Tongue (tissue), 2 donors: ENCODE measurements around the gene SYCP2L. TPM values are rescaled to one million over a fixed set of nuclear protein-coding genes. Genes with fewer than 3 reads are reported as not detected.

ENCODE experiments used
- DNase-seq: peaks from one replicate; pipeline ENCODE4 v3.0.0-alpha.2; 2015
- total RNA-seq: library from RNA; depleted of rRNA; stranded (reverse); fragments of >200 nt; gene quantifications from one replicate; pipeline ENCODE4 v1.2.3, GENCODE V29; 2014

Gene SYCP2L
- total RNA-seq, 1 donor from 2014 or later = 1.5 TPM

GRCh38 chr6:11008821-11009220 is 122.0 kb downstream of the SYCP2L start:
- DNase-seq = peak; percentile 11

- no peak for DNase-seq
Measured at GRCh38 chr6:11009353-11009752, 122.5 kb downstream of the SYCP2L start.

- peak; percentile 19 for DNase-seq
Measured at GRCh38 chr6:11011787-11012234, 125.0 kb downstream of the SYCP2L start.

GRCh38 chr6:11012295-11012754 is 125.5 kb downstream of the SYCP2L start:
- DNase-seq = no peak

- DNase-seq = no peak
Measured at GRCh38 chr6:11012976-11013720, 126.3 kb downstream of the SYCP2L start.

GRCh38 chr6:11013721-11014070 is 126.8 kb downstream of the SYCP2L start:
- DNase-seq = no peak

GRCh38 chr6:11015102-11015501 is 128.2 kb downstream of the SYCP2L start:
- DNase-seq = no peak

GRCh38 chr6:11016452-11016851 is 129.6 kb downstream of the SYCP2L start:
- DNase-seq = no peak

GRCh38 chr6:11017090-11017489 is 130.2 kb downstream of the SYCP2L start:
- DNase-seq = no peak

GRCh38 chr6:11018225-11018624 is 131.4 kb downstream of the SYCP2L start:
- DNase-seq = no peak

- DNase-seq = no peak
Measured at GRCh38 chr6:11021003-11021402, 134.2 kb downstream of the SYCP2L start.

GRCh38 chr6:11021714-11022113 is 134.9 kb downstream of the SYCP2L start:
- no peak for DNase-seq

GRCh38 chr6:11023032-11023431 is 136.2 kb downstream of the SYCP2L start:
- DNase-seq = no peak

Other genes with a start within 250 kb of the SYCP2L start
- not detected for gene C6orf52, start 192.4 kb upstream of the SYCP2L start, total RNA-seq
- 13.1 TPM for gene PAK1IP1, start 192.1 kb upstream of the SYCP2L start, total RNA-seq
- 77.5 TPM for gene TMEM14C, start 164.0 kb upstream of the SYCP2L start, total RNA-seq
- gene TMEM14B, start 139.2 kb upstream of the SYCP2L start, total RNA-seq = 102 TPM
- 0.21 TPM for gene MAK, start 48.5 kb upstream of the SYCP2L start, total RNA-seq
- gene GCM2, start 5.0 kb upstream of the SYCP2L start, total RNA-seq = not detected
- gene ELOVL2, start 157.3 kb downstream of the SYCP2L start, total RNA-seq = 1.4 TPM
- gene SMIM13, start 206.8 kb downstream of the SYCP2L start, total RNA-seq = 18.5 TPM
- gene ERVFRD-1, start 224.7 kb downstream of the SYCP2L start, total RNA-seq = 0.10 TPM